ENCODE results near the gene EYA2.
A peak's percentile ranks its signal among the peaks of the same experiment; 100 is the strongest.

EYA2 gene

DNA sequence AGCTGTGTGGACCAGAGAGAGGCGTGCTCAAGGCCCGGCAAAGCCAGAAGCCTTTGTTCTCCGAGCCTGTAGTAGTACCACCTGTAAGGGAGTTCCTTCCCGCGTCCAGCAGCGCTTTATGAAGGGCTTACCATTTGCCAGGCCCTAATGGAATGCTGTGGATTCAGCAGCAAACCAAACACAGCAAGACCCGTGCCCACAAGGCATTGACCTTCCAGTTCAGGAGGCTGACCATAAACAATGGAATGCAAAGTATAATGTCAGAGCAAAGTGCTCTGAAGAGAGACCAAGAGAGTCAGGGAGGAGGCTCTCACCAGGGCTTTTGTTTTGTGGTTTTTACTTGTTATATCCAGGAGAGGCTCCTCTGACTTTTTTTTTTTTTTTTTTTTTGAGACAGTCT, 252.0 kb downstream of the EYA2 start:
- TF ChIP-seq, protein P1, sequence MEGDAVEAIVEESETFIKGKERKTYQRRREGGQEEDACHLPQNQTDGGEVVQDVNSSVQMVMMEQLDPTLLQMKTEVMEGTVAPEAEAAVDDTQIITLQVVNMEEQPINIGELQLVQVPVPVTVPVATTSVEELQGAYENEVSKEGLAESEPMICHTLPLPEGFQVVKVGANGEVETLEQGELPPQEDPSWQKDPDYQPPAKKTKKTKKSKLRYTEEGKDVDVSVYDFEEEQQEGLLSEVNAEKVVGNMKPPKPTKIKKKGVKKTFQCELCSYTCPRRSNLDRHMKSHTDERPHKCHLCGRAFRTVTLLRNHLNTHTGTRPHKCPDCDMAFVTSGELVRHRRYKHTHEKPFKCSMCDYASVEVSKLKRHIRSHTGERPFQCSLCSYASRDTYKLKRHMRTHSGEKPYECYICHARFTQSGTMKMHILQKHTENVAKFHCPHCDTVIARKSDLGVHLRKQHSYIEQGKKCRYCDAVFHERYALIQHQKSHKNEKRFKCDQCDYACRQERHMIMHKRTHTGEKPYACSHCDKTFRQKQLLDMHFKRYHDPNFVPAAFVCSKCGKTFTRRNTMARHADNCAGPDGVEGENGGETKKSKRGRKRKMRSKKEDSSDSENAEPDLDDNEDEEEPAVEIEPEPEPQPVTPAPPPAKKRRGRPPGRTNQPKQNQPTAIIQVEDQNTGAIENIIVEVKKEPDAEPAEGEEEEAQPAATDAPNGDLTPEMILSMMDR (IDR thresholded peaks at IDR 0.05; ENCODE audit: control insufficient read depth, insufficient read depth, low read depth, low read length, missing control alignments) = no peak
- H3K4me3 ChIP-seq (ENCODE audit: control insufficient read depth, low read depth, low read length) = no peak overlapping the region
- DNase-seq (ENCODE audit: low read depth) = peak; percentile 59

DNA sequence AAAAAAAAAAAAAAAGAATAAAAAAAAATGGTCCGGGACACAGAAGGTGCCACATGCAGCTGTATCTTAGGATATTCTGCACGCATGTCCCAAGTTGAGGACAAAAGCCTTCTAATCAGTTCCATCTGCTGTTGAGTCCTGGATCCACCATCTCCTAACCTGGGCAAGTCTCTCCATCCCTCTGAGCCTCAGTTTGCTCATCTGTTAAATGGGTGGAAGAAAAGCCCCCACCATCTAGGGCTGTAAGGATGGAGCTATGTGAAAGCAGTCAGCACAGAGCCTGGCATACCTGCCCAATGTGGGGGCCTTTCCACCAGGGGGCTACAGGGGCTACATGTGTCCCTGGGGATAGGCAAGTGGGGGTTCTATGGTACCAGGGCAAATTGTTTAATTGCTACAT, 253.4 kb downstream of the EYA2 start:
- TF ChIP-seq, protein P1 (IDR thresholded peaks at IDR 0.05; ENCODE audit: control insufficient read depth, insufficient read depth, low read depth, low read length, missing control alignments) = no peak
- no peak overlapping the region for H3K4me3 ChIP-seq (ENCODE audit: control insufficient read depth, low read depth, low read length)
- DNase-seq (ENCODE audit: low read depth) = no peak

DNA sequence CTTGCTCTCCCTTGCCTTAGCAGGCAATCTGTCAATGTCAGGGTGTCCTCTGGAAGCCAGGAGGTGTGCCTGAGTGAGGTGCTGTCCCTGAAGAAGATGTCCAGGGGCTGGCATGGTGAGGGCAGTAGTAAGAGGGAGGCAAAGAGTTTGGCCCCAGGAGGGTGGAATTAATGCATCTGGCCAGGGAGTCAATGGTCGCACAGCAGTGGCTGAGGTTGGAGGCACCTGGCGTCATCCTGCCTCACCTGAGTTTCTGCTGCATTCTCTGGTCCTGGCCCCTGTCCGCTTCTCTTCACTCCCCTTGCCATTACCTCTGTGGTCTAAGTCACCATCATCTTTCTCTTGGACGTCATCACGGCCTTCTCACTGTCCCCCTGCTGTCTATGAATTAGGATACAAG, 255.3 kb downstream of the EYA2 start:
- TF ChIP-seq, protein P1 (IDR thresholded peaks at IDR 0.05; ENCODE audit: control insufficient read depth, insufficient read depth, low read depth, low read length, missing control alignments) = no peak
- no peak overlapping the region for H3K4me3 ChIP-seq (ENCODE audit: control insufficient read depth, low read depth, low read length)
- DNase-seq (ENCODE audit: low read depth) = no peak

DNA sequence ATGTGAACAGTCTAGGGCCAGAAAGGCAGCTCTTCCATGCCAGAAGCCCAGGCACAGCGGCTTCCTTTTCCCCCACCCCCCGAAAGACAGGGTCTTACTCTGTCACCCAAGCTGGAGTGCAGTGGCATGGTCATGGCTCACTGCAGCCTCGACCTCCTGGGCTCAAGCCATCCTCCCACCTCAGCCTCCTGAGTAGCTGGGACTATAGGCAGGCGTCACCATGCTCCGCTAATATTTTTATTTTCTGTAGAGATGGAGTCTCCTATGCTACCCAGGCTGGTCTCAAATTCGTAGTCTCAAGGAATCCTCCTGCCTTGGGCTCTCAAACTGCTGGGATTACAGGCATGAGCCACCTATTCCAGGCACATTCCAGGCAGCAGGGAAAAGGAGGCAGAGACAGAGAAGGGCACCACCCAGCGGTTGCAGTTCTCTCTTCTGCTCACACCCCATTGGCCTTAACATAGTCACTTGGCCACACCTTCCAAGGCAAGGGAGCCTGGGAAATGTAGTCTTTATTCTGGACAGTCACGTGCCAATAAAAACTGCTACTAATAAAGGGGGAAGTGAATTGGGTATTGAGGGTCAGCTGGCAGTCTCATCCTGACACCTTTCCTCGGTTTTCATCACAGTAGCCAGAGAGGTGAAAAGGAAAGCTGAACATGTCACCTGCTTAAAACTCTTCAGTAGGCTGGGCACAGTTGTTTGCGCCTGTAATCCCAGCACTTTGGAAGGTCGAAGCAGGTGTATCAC, 255.9 kb downstream of the EYA2 start:
- H3K4me3 ChIP-seq (ENCODE audit: control insufficient read depth, low read depth, low read length) = no peak overlapping the region
- no peak for DNase-seq (ENCODE audit: low read depth)
- TF ChIP-seq, protein P1 (IDR thresholded peaks at IDR 0.05; ENCODE audit: control insufficient read depth, insufficient read depth, low read depth, low read length, missing control alignments) = peak; percentile 67

DNA sequence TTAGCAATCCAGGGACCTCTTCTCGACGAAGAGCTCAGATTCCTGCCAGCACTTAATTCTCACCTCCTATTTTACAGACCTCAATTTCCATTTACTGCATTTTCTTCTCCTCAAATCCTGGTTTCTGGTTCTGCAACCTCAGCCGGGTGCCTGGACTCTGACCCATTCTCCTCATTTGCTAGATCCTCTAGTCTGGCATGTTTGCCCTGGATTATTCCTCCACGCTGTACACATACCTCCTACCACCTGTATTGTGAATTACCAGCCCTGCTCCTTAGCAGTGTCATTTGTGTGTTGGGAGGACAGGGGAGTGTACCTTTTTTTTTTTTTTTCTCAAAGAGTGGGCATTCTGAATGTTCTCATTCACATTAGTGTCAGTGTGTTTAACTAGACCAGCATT, 257.4 kb downstream of the EYA2 start:
- no peak overlapping the region for H3K4me3 ChIP-seq (ENCODE audit: control insufficient read depth, low read depth, low read length)
- DNase-seq (ENCODE audit: low read depth) = no peak
- TF ChIP-seq, protein P1 (IDR thresholded peaks at IDR 0.05; ENCODE audit: control insufficient read depth, insufficient read depth, low read depth, low read length, missing control alignments) = no peak

DNA sequence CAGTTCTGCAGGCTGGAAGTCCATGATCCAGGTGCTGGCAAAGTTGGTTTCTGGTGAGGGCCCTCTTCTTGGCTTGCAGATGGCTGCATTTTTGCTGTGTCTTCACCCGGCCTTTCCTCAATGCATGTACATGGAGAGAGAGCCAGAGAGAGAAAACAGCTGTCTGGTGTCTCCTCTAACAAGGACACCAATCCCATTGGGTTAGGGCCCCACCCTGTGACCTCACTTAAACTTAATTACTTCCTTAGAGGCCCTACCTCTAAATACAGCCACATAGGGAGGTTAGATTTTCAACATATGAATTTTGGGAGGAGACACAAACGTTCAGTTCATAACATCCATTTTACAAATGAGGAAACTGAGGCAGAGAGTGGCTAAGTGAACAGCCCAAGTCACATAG, 259.4 kb downstream of the EYA2 start:
- H3K4me3 ChIP-seq (ENCODE audit: control insufficient read depth, low read depth, low read length) = no peak overlapping the region
- DNase-seq (ENCODE audit: low read depth) = no peak
- TF ChIP-seq, protein P1 (IDR thresholded peaks at IDR 0.05; ENCODE audit: control insufficient read depth, insufficient read depth, low read depth, low read length, missing control alignments) = no peak
